Common myeloid progenitor, CD34-positive (primary cell): ENCODE results near the gene TPP1.

ENCODE experiments used
- CTCF ChIA-PET: fragments of 350-600 bp; sonication (Branson Sonifier 250); formaldehyde crosslinking; loops from one replicate; lab custom pipeline; 2021; ENCODE audit warnings: antibody characterized with exemption; lab: Charles Lee
- POLR2A ChIA-PET: fragments of 350-600 bp; sonication (Branson Sonifier 250); formaldehyde crosslinking; loops from one replicate; lab custom pipeline; 2021; ENCODE audit warnings: antibody characterized with exemption; lab: Charles Lee
- DNase-seq, 3 donors: peaks; one replicate each; pipeline versions ENCODE4 v3.0.0 to v3.0.0-alpha.2; 2013
- H3K27ac ChIP-seq, 2 experiments: 1 replicate in 1 of 2; 2 replicates in 1 of 2; pipeline ENCODE4 v1.7.0; 2013; ENCODE audit warnings: inconsistent platforms in 2 of 2, low read length in 2 of 2, mild to moderate bottlenecking in 2 of 2, low read depth in 1 of 2, moderate library complexity in 1 of 2; ENCODE audit not compliant: severe bottlenecking in 2 of 2, insufficient read depth in 1 of 2, poor library complexity in 1 of 2
- H3K27me3 ChIP-seq, 5 experiments: replicated peaks in 2 of 5; 1 replicate in 3 of 5; 2 replicates in 2 of 5; pipeline versions ENCODE4 v1.6.1 to v1.7.0; 2013; ENCODE audit warnings: low read length in 4 of 5, mild to moderate bottlenecking in 2 of 5, moderate library complexity in 2 of 5, inconsistent platforms in 1 of 5; ENCODE audit not compliant: insufficient read depth in 5 of 5, control insufficient read depth in 4 of 5
- H3K36me3 ChIP-seq, 4 experiments: 1 replicate in 2 of 4; 2 replicates in 2 of 4; pipeline versions ENCODE4 v1.6.1 to v1.7.0; 2013; ENCODE audit warnings: low read length in 3 of 4, control low read depth in 1 of 4, mild to moderate bottlenecking in 1 of 4; ENCODE audit not compliant: control insufficient read depth in 4 of 4, insufficient read depth in 4 of 4
- H3K4me1 ChIP-seq, 4 experiments: 1 replicate in 3 of 4; 2 replicates in 1 of 4; pipeline versions ENCODE4 v1.6.1 to v1.7.1; 2013; ENCODE audit warnings: low read length in 3 of 4, mild to moderate bottlenecking in 3 of 4, control low read depth in 1 of 4, inconsistent platforms in 1 of 4, moderate library complexity in 1 of 4; ENCODE audit not compliant: control insufficient read depth in 4 of 4, insufficient read depth in 4 of 4; ENCODE audit errors: control extremely low read depth in 1 of 4
- H3K4me3 ChIP-seq, 7 experiments: 1 replicate in 4 of 7; 2 replicates in 3 of 7; pipeline versions ENCODE4 v1.5.1 to v1.7.0; 2013; ENCODE audit warnings: mild to moderate bottlenecking in 7 of 7, low read length in 6 of 7, moderate library complexity in 6 of 7, inconsistent platforms in 2 of 7, low read depth in 2 of 7, control low read depth in 1 of 7; ENCODE audit not compliant: insufficient read depth in 4 of 7, control insufficient read depth in 1 of 7; ENCODE audit errors: extremely low read depth in 1 of 7
- H3K9me3 ChIP-seq, 5 experiments: 1 replicate in 4 of 5; 2 replicates in 1 of 5; pipeline versions ENCODE4 v1.6.1 to v1.7.1; 2013; ENCODE audit warnings: low read length in 4 of 5, mild to moderate bottlenecking in 2 of 5, inconsistent platforms in 1 of 5, low read depth in 1 of 5, moderate library complexity in 1 of 5; ENCODE audit not compliant: control insufficient read depth in 4 of 5, insufficient read depth in 2 of 5; ENCODE audit errors: control extremely low read depth in 1 of 5
- WGBS: methylation state at CpG from one replicate; pipeline ENCODE4 v1.1.5; 2013; ENCODE audit not compliant: insufficient coverage; 5-methylcytosine and 5-hydroxymethylcytosine counted together

Gene TPP1

GRCh38 chr11:6565988-6566703 lies 53.1 kb downstream of the TPP1 start:
- WGBS, result 97% methylated on average over 5 of the region's 5 CpGs
- H3K9me3 ChIP-seq, result no peaks in the 10 kb centered on the region
- ChIA-PET CTCF (interaction anchor here (0.6 kb wide), 1 partner anchor 8 kb away, joined by 3 read pairs; no protein-coding TSS in a partner anchor), POLR2A (no interaction called here)
- H3K27ac ChIP-seq, result no peak overlapping the region
- peaks cover 0 to 7% (median 2%) of the 10 kb centered on the region in 4 experiments for H3K36me3 ChIP-seq
- H3K27me3 ChIP-seq, result peaks cover 0 to 5% (median 0%) of the 10 kb centered on the region in 5 experiments
- H3K4me1 ChIP-seq, result peaks cover 0 to 17% (median 8%) of the 10 kb centered on the region in 4 experiments
- DNase-seq, result no peak
- no peak overlapping the region for H3K4me3 ChIP-seq

- Histone ChIP-seq H3K4me1 (peaks cover 0 to 12% (median 8%) of the 10 kb centered on the region in 4 experiments), H3K27ac (no peak overlapping the region), H3K4me3 (no peak overlapping the region), H3K36me3 (peaks cover 0 to 4% (median 2%) of the 10 kb centered on the region in 4 experiments), H3K9me3 (no peaks in the 10 kb centered on the region), H3K27me3 (no peaks in the 10 kb centered on the region)
- 86% methylated on average over 1 of the region's 2 CpGs for WGBS
- no peak for DNase-seq
- CTCF ChIA-PET, result interaction anchor here (0.6 kb wide), 1 partner anchor 9 kb away, joined by 3 read pairs; no protein-coding TSS in a partner anchor
- POLR2A ChIA-PET, result no interaction called here
Measured at GRCh38 chr11:6565325-6565724, 53.9 kb downstream of the TPP1 start.

- H3K9me3 ChIP-seq, result no peaks in the 10 kb centered on the region
- CTCF ChIA-PET, result interaction anchor here (0.8 to 1.6 kb wide), 5 partner anchors 11 to 163 kb away, joined by 3 to 5 read pairs (median 4); no protein-coding TSS in a partner anchor
- no peak for DNase-seq
- no peak overlapping the region for H3K27ac ChIP-seq
- no peak overlapping the region for H3K4me3 ChIP-seq
- POLR2A ChIA-PET, result no interaction called here
- H3K4me1 ChIP-seq, result peaks cover 0 to 6% (median 4%) of the 10 kb centered on the region in 4 experiments
- WGBS, result 98% methylated on average over 9 of the region's 10 CpGs
- H3K27me3 ChIP-seq, result no peaks in the 10 kb centered on the region
- H3K36me3 ChIP-seq, result peaks cover 0 to 4% (median 2%) of the 10 kb centered on the region in 4 experiments
Measured at GRCh38 chr11:6563667-6564066, 55.6 kb downstream of the TPP1 start.

GRCh38 chr11:6563121-6563619 lies 56.1 kb downstream of the TPP1 start:
- Histone ChIP-seq H3K27ac (no peak overlapping the region), H3K36me3 (peaks cover 0 to 4% (median 2%) of the 10 kb centered on the region in 4 experiments), H3K27me3 (no peaks in the 10 kb centered on the region), H3K4me3 (no peak overlapping the region), H3K9me3 (no peaks in the 10 kb centered on the region), H3K4me1 (peaks cover 0 to 1% (median 0%) of the 10 kb centered on the region in 4 experiments)
- ChIA-PET POLR2A (interaction anchor here (0.6 kb wide), 1 partner anchor 9 kb away, joined by 3 read pairs; no protein-coding TSS in a partner anchor), CTCF (interaction anchor here (0.8 to 1.6 kb wide), 4 partner anchors 10 to 164 kb away, joined by 3 to 5 read pairs (median 4); no protein-coding TSS in a partner anchor)
- WGBS, result 100% methylated on average over 4 of the region's 4 CpGs
- DNase-seq, result no peak
